ENCODE data around the gene SSH3. TPM values are rescaled to one million over a fixed set of nuclear protein-coding genes. Genes with fewer than 3 reads are reported as not detected.
A peak's percentile ranks its signal among the peaks of the same experiment; 100 is the strongest.
"Not testable (repeated sequence)": the region's sequence is repeated elsewhere in the genome, so short reads cannot be mapped to it uniquely, and the experiment has no call there.

The SSH3 gene
- total RNA-seq, 8 experiments from 2014 or later = 0.54 to 26.8 (median 1.5) TPM

GRCh38 chr11:67314218-67314617, 10.9 kb downstream of the SSH3 start:
- in situ Hi-C loops (cut with MboI; ENCODE audit: low pct_unique_long_range_greater_than_20kb in 2 of 9, low sequenced_read_pairs in 9 of 9, unreplicated experiment in 9 of 9) = loop anchor here in 1 of 9 experiments (10.0 kb wide), 1 partner anchor 49 kb away; the partner anchor contains the start of gene GRK2
- no peak overlapping the region for H3K4me3 ChIP-seq
- peaks cover 0 to 8% of the 10 kb centered on the region in 2 donors for H3K4me1 ChIP-seq (replicated peaks in 1 of 2)
- no peak for ATAC-seq (replicated peaks in 6 of 8)
- H3K27ac ChIP-seq = no peak overlapping the region
- 80 to 100% methylated on average over 1 of the region's 2 CpGs; no CpG with 5 or more reads in 8 of the 10 experiments for WGBS, 10 experiments

DNA sequence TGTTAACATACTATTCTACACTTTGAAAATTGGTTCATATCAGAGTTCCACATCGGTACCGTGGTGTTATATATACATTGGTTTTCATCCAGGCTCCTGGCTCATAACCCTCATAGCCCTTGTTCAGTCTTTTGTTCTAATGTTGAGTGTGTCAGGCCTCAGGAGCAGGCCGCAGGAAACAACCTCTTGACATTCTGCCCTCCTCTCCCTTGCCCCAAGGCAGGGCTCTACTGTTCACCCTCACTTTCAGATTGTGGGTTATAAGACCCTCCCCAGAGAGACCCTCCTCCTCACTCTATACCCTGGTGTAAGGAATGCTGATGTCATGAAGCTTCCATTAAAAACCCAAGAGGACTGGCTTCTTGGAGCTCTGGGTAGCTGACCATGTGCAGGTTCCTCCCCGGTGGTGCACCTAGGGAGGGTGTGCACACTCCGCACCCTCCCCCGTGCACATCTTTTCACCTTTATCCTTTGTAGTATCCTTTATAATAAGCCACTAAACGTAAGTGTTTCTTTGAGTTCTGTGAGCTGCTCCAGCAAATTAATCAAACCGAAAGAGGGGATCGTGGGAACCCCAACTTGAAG, 12.1 kb downstream of the SSH3 start:
- ATAC-seq (replicated peaks in 6 of 8) = no peak
- 37 to 100% (median 78%) methylated on average over 1 to 6 of the region's 9 CpGs; no CpG with 5 or more reads in 2 of the 10 experiments for WGBS, 10 experiments
- in situ Hi-C loops (cut with MboI; ENCODE audit: low pct_unique_long_range_greater_than_20kb in 2 of 9, low sequenced_read_pairs in 9 of 9, unreplicated experiment in 9 of 9) = loop anchor here in 1 of 9 experiments (10.0 kb wide), 1 partner anchor 51 kb away; the partner anchor contains the start of gene GRK2
- no peak overlapping the region for H3K27ac ChIP-seq
- peaks cover 0 to 8% of the 10 kb centered on the region in 2 donors for H3K4me1 ChIP-seq (replicated peaks in 1 of 2)
- H3K4me3 ChIP-seq = no peak overlapping the region

GRCh38 chr11:67316882-67317204, 13.5 kb downstream of the SSH3 start:
- Histone ChIP-seq H3K4me1 (replicated peaks in 1 of 2) (peaks cover 0 to 8% of the 10 kb centered on the region in 2 donors), H3K27ac (peak overlapping the region; percentile 13 to 83), H3K4me3 (peak overlapping the region; percentile 52 to 77 (median 63))
- ATAC-seq (replicated peaks in 6 of 8) = no peak
- in situ Hi-C loops (cut with MboI; ENCODE audit: low pct_unique_long_range_greater_than_20kb in 2 of 9, low sequenced_read_pairs in 9 of 9, unreplicated experiment in 9 of 9) = loop anchor here in 1 of 9 experiments (10.0 kb wide), 1 partner anchor 52 kb away; the partner anchor contains the start of gene GRK2
- 0 to 14% (median 0%) methylated on average over 1 to 8 of the region's 10 CpGs; no CpG with 5 or more reads in 3 of the 10 experiments for WGBS, 10 experiments

GRCh38 chr11:67317205-67317887, 14.0 kb downstream of the SSH3 start:
- peak; percentile 82 to 92 (median 90) for ATAC-seq (replicated peaks in 6 of 8)
- peak overlapping the region; percentile 13 to 83 for H3K27ac ChIP-seq
- 0 to 5% (median 1%) methylated on average over 3 to 16 of the region's 55 CpGs; no CpG with 5 or more reads in 4 of the 10 experiments for WGBS, 10 experiments
- peaks cover 0 to 8% of the 10 kb centered on the region in 2 donors for H3K4me1 ChIP-seq (replicated peaks in 1 of 2)
- peak overlapping the region; percentile 52 to 77 (median 63) for H3K4me3 ChIP-seq
- in situ Hi-C loops (cut with MboI; ENCODE audit: low pct_unique_long_range_greater_than_20kb in 2 of 9, low sequenced_read_pairs in 9 of 9, unreplicated experiment in 9 of 9) = loop anchor here in 1 of 9 experiments (10.0 kb wide), 1 partner anchor 53 kb away; the partner anchor contains the start of gene GRK2

DNA sequence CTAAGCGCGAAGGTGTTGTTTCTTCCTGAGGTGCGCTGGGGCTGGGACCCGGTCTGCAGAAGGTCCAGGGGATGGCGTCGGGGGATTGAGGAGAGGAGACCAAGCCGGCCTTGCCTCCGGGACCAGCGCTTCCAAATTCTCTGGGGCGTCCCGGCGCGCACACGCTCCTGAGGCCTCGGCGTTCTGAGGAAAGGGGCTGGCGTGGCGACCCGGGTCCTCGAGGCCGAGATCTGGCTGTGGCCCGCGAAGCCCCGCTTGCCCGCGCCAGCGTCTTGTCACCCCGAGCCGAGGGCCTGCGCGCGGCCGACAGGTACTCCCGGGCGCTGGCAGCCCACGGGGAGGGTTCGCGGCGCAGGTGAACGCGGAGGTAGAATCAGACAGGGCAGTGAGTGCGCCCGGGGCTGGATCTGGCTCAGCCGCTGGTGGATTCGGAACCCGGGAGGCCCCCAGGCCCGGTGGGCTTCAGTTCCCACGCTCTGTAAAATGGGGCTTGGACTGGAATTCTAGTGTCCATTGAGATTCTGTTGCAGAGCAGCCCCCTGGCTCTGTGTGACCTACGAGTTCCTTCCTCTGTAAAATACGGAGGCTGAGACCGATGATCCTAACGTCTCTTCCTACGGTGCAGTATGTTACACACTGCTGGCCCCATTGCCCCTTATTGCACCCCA, 14.7 kb downstream of the SSH3 start:
- ATAC-seq (replicated peaks in 6 of 8) = peak; percentile 13 to 39 (median 32)
- Histone ChIP-seq H3K27ac (no peak overlapping the region), H3K4me3 (peak overlapping the region; percentile 52 to 77 (median 63)), H3K4me1 (replicated peaks in 1 of 2) (peaks cover 0 to 8% of the 10 kb centered on the region in 2 donors)
- WGBS, 10 experiments = 0% methylated on average over 2 to 19 of the region's 53 CpGs; no CpG with 5 or more reads in 3 of the 10 experiments
- in situ Hi-C loops (cut with MboI; ENCODE audit: low pct_unique_long_range_greater_than_20kb in 2 of 9, low sequenced_read_pairs in 9 of 9, unreplicated experiment in 9 of 9) = loop anchor here in 1 of 9 experiments (10.0 kb wide), 1 partner anchor 53 kb away; the partner anchor contains the start of gene GRK2

GRCh38 chr11:67318876-67319275, 15.5 kb downstream of the SSH3 start:
- in situ Hi-C loops (cut with MboI; ENCODE audit: low pct_unique_long_range_greater_than_20kb in 2 of 9, low sequenced_read_pairs in 9 of 9, unreplicated experiment in 9 of 9) = loop anchor here in 1 of 9 experiments (10.0 kb wide), 1 partner anchor 54 kb away; the partner anchor contains the start of gene GRK2

DNA sequence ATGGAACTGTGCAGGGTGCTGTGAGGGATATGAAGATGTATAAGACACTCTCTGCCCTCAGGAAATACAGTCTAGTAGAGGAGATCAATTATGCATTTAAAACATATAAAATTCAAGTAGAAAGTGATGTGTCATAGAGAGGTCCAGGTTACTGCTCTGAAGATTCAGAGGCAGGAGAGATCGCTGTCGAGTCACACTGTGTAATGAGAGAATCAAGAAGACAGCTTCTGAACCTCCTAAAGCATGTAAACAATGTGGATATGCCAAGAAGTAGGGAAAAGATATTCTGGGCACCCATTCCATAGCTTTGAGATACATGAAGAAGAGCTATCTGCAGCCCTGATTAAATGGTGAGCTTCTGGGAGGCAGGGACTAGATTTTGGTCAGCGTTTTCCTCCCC, 16.7 kb downstream of the SSH3 start:
- 0 to 94% (median 73%) methylated on average over 1 to 3 of the region's 3 CpGs; no CpG with 5 or more reads in 2 of the 10 experiments for WGBS, 10 experiments
- Histone ChIP-seq H3K4me1 (replicated peaks in 1 of 2) (peaks cover 0 to 8% of the 10 kb centered on the region in 2 donors), H3K4me3 (no peak overlapping the region), H3K27ac (no peak overlapping the region)
- in situ Hi-C loops (cut with MboI; ENCODE audit: low pct_unique_long_range_greater_than_20kb in 2 of 9, low sequenced_read_pairs in 9 of 9, unreplicated experiment in 9 of 9) = no loop called here
- no peak for ATAC-seq (replicated peaks in 6 of 8)

More at GRCh38 chr11:67318876-67319275, 15.5 kb downstream of the SSH3 start:
- H3K4me1 ChIP-seq (replicated peaks in 1 of 2); H3K27ac ChIP-seq; ATAC-seq (replicated peaks in 6 of 8): not testable (repeated sequence)
- 52 to 100% (median 82%) methylated on average over 1 to 9 of the region's 12 CpGs; no CpG with 5 or more reads in 1 of the 10 experiments for WGBS, 10 experiments
- peak overlapping the region in 3 of 5 donors; percentile 57 to 77 (median 63) for H3K4me3 ChIP-seq

GRCh38 chr11:67320691-67321090, 17.4 kb downstream of the SSH3 start:
- no peak overlapping the region for H3K27ac ChIP-seq
- ATAC-seq (replicated peaks in 6 of 8) = no peak
- no peak overlapping the region for H3K4me3 ChIP-seq
- 89 to 100% (median 100%) methylated on average over 1 to 2 of the region's 2 CpGs; no CpG with 5 or more reads in 7 of the 10 experiments for whole genome bisulfite sequencing, 10 experiments
- in situ Hi-C loops (cut with MboI; ENCODE audit: low pct_unique_long_range_greater_than_20kb in 2 of 9, low sequenced_read_pairs in 9 of 9, unreplicated experiment in 9 of 9) = no loop called here
- peaks cover 0 to 8% of the 10 kb centered on the region in 2 donors for H3K4me1 ChIP-seq (replicated peaks in 1 of 2)

- H3K27ac ChIP-seq = no peak overlapping the region
- 60 to 100% (median 82%) methylated on average over 1 to 6 of the region's 6 CpGs for WGBS, 10 experiments
- no peak overlapping the region for H3K4me3 ChIP-seq
- no peak for ATAC-seq (replicated peaks in 6 of 8)
- in situ Hi-C loops (cut with MboI; ENCODE audit: low pct_unique_long_range_greater_than_20kb in 2 of 9, low sequenced_read_pairs in 9 of 9, unreplicated experiment in 9 of 9) = no loop called here
- H3K4me1 ChIP-seq (replicated peaks in 1 of 2) = peaks cover 0 to 8% of the 10 kb centered on the region in 2 donors
Observed at GRCh38 chr11:67321313-67321871, 18.1 kb downstream of the SSH3 start.

GRCh38 chr11:67322049-67322448, 18.7 kb downstream of the SSH3 start:
- no peak overlapping the region for H3K27ac ChIP-seq
- ATAC-seq (replicated peaks in 6 of 8) = no peak
- 75 to 100% (median 93%) methylated on average over 1 to 3 of the region's 3 CpGs; no CpG with 5 or more reads in 5 of the 10 experiments for WGBS, 10 experiments
- in situ Hi-C loops (cut with MboI; ENCODE audit: low pct_unique_long_range_greater_than_20kb in 2 of 9, low sequenced_read_pairs in 9 of 9, unreplicated experiment in 9 of 9) = no loop called here
- H3K4me3 ChIP-seq = no peak overlapping the region
- H3K4me1 ChIP-seq (replicated peaks in 1 of 2) = peaks cover 0 to 5% of the 10 kb centered on the region in 2 donors

- ATAC-seq (replicated peaks in 6 of 8) = no peak
- H3K27ac ChIP-seq = no peak overlapping the region
- in situ Hi-C loops (cut with MboI; ENCODE audit: low pct_unique_long_range_greater_than_20kb in 2 of 9, low sequenced_read_pairs in 9 of 9, unreplicated experiment in 9 of 9) = no loop called here
- no peak overlapping the region for H3K4me3 ChIP-seq
- 78 to 100% (median 93%) methylated on average over 1 to 6 of the region's 7 CpGs; no CpG with 5 or more reads in 3 of the 10 experiments for WGBS, 10 experiments
- peaks cover 0 to 3% of the 10 kb centered on the region in 2 donors for H3K4me1 ChIP-seq (replicated peaks in 1 of 2)
Observed at GRCh38 chr11:67323526-67323925, 20.2 kb downstream of the SSH3 start.

DNA sequence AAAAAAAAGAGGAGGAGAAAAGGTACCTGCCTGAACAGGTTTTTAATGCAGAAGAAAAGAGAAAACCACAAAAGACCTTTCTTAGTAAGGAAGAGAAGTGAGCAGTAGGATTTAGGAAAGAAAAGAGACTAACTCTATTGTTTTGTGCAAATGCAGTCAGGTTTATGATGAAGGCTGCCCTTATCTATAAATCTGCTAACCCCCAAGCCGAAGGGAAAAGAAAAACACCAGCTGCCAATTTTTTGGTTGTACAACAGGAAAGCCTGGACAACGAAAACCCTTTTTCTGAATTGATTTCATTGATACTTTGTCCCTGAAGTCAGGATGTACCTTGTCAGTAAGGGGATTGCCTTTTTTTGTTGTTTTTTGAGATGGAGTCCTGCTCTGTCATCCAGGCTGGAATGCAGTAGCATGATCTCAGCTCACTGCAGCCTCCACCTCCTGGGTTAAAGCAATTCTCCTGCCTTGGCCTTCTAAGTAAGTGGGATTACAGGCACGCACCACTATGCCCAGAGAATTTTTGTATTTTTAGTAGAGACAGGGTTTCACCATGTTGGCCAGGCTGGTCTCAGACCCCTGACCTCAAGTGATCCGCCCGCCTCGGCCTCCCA, 28.9 kb downstream of the SSH3 start:
- Histone ChIP-seq H3K27ac (no peak overlapping the region), H3K4me1 (replicated peaks in 1 of 2) (no peaks in the 10 kb centered on the region), H3K4me3 (no peak overlapping the region)
- no peak for ATAC-seq (replicated peaks in 6 of 8)
- in situ Hi-C loops (cut with MboI; ENCODE audit: low pct_unique_long_range_greater_than_20kb in 2 of 9, low sequenced_read_pairs in 9 of 9, unreplicated experiment in 9 of 9) = no loop called here
- 58 to 100% (median 93%) methylated on average over 1 to 3 of the region's 6 CpGs; no CpG with 5 or more reads in 1 of the 10 experiments for WGBS, 10 experiments
